Measurements from ENCODE around the gene ALG6.

The ALG6 gene

GRCh38 chr1:63323865-63324778 lies 43.3 kb upstream of the ALG6 start:
- no peak for DNase-seq
- Histone ChIP-seq H4K8ac (ENCODE audit: low read length) (no peak overlapping the region), H2BK12ac (ENCODE audit: low read length in 2 of 2) (no peak overlapping the region), H3K23ac (ENCODE audit: low read length in 2 of 2) (no peak overlapping the region), H3K4me3 (ENCODE audit: insufficient read depth in 1 of 2, low read depth in 1 of 2, low read length in 2 of 2) (peak overlapping the region in 1 of 2 experiments; percentile 9), H3K4ac (ENCODE audit: low read depth in 1 of 2, low read length in 2 of 2) (no peak overlapping the region), H4K91ac (ENCODE audit: low read length) (no peak overlapping the region), H3K36me3 (ENCODE audit: control insufficient read depth in 1 of 2, insufficient read depth in 2 of 2, low read depth in 1 of 2, low read length in 2 of 2) (peaks cover 0 to 6% of the 10 kb centered on the region in 2 experiments), H3K27me3 (ENCODE audit: control insufficient read depth in 1 of 2, insufficient read depth in 1 of 2, low read length in 2 of 2) (peaks cover 77 to 98% of the 10 kb centered on the region in 2 experiments), H3K4me1 (ENCODE audit: control insufficient read depth, insufficient read depth, low read depth, low read length) (peaks cover 32% of the 10 kb centered on the region), H2AK5ac (ENCODE audit: low read length, severe bottlenecking) (no peak overlapping the region), H3K27ac (ENCODE audit: low read length, poor library complexity, severe bottlenecking) (no peak overlapping the region), H2BK15ac (ENCODE audit: low read depth, poor library complexity, severe bottlenecking) (no peak overlapping the region), H3K14ac (ENCODE audit: low read length in 2 of 2) (no peak overlapping the region), H3K4me2 (ENCODE audit: low read length, poor library complexity, severe bottlenecking) (peak overlapping the region; percentile 49), H2BK5ac (ENCODE audit: low read depth, low read length, poor library complexity, severe bottlenecking) (no peak overlapping the region), H2AFZ (ENCODE audit: low read depth, low read length) (no peak overlapping the region), H3K9ac (ENCODE audit: low read length) (no peak overlapping the region), H3K9me3 (ENCODE audit: control insufficient read depth, low read length) (peaks cover 4% of the 10 kb centered on the region), H3K18ac (ENCODE audit: low read depth in 1 of 2, low read length in 2 of 2) (no peak overlapping the region), H3K79me1 (replicated peaks; ENCODE audit: low read length, poor library complexity, severe bottlenecking) (no peaks in the 10 kb centered on the region), H2BK120ac (ENCODE audit: low read depth, low read length) (no peak overlapping the region)
- WGBS, result 1% methylated on average over 92 of the region's 114 CpGs

GRCh38 chr1:63324779-63325119 lies 42.7 kb upstream of the ALG6 start:
- no peak overlapping the region for H3K14ac ChIP-seq (ENCODE audit: low read length in 2 of 2)
- no peak overlapping the region for H3K27ac ChIP-seq (ENCODE audit: low read length, poor library complexity, severe bottlenecking)
- no peak overlapping the region for H2BK15ac ChIP-seq (ENCODE audit: low read depth, poor library complexity, severe bottlenecking)
- H3K4me2 ChIP-seq (ENCODE audit: low read length, poor library complexity, severe bottlenecking), result no peak overlapping the region
- H3K9me3 ChIP-seq (ENCODE audit: control insufficient read depth, low read length), result no peaks in the 10 kb centered on the region
- H3K4me1 ChIP-seq (ENCODE audit: control insufficient read depth, insufficient read depth, low read depth, low read length), result peaks cover 34% of the 10 kb centered on the region
- no peak for DNase-seq
- H3K4ac ChIP-seq (ENCODE audit: low read depth in 1 of 2, low read length in 2 of 2), result no peak overlapping the region
- no peak overlapping the region for H3K23ac ChIP-seq (ENCODE audit: low read length in 2 of 2)
- H2BK120ac ChIP-seq (ENCODE audit: low read depth, low read length), result no peak overlapping the region
- no peak overlapping the region for H2BK12ac ChIP-seq (ENCODE audit: low read length in 2 of 2)
- H3K79me1 ChIP-seq (replicated peaks; ENCODE audit: low read length, poor library complexity, severe bottlenecking), result no peaks in the 10 kb centered on the region
- no peak overlapping the region for H3K4me3 ChIP-seq (ENCODE audit: insufficient read depth in 1 of 2, low read depth in 1 of 2, low read length in 2 of 2)
- no peak overlapping the region for H4K8ac ChIP-seq (ENCODE audit: low read length)
- H3K18ac ChIP-seq (ENCODE audit: low read depth in 1 of 2, low read length in 2 of 2), result no peak overlapping the region
- H2AFZ ChIP-seq (ENCODE audit: low read depth, low read length), result no peak overlapping the region
- H2AK5ac ChIP-seq (ENCODE audit: low read length, severe bottlenecking), result no peak overlapping the region
- H3K9ac ChIP-seq (ENCODE audit: low read length), result no peak overlapping the region
- peaks cover 0 to 6% of the 10 kb centered on the region in 2 experiments for H3K36me3 ChIP-seq (ENCODE audit: control insufficient read depth in 1 of 2, insufficient read depth in 2 of 2, low read depth in 1 of 2, low read length in 2 of 2)
- no CpG with 5 or more reads among the region's 7 CpGs for WGBS
- H2BK5ac ChIP-seq (ENCODE audit: low read depth, low read length, poor library complexity, severe bottlenecking), result no peak overlapping the region
- peaks cover 77 to 98% of the 10 kb centered on the region in 2 experiments for H3K27me3 ChIP-seq (ENCODE audit: control insufficient read depth in 1 of 2, insufficient read depth in 1 of 2, low read length in 2 of 2)
- H4K91ac ChIP-seq (ENCODE audit: low read length), result no peak overlapping the region

- H2BK5ac ChIP-seq (ENCODE audit: low read depth, low read length, poor library complexity, severe bottlenecking), result no peak overlapping the region
- no peak overlapping the region for H3K9ac ChIP-seq (ENCODE audit: low read length)
- H2AK5ac ChIP-seq (ENCODE audit: low read length, severe bottlenecking), result no peak overlapping the region
- no peak overlapping the region for H3K27ac ChIP-seq (ENCODE audit: low read length, poor library complexity, severe bottlenecking)
- H3K79me1 ChIP-seq (replicated peaks; ENCODE audit: low read length, poor library complexity, severe bottlenecking), result no peaks in the 10 kb centered on the region
- no peak overlapping the region for H3K14ac ChIP-seq (ENCODE audit: low read length in 2 of 2)
- no peak overlapping the region for H3K4me3 ChIP-seq (ENCODE audit: insufficient read depth in 1 of 2, low read depth in 1 of 2, low read length in 2 of 2)
- H2BK12ac ChIP-seq (ENCODE audit: low read length in 2 of 2), result no peak overlapping the region
- no peak overlapping the region for H2BK15ac ChIP-seq (ENCODE audit: low read depth, poor library complexity, severe bottlenecking)
- H3K9me3 ChIP-seq (ENCODE audit: control insufficient read depth, low read length), result no peaks in the 10 kb centered on the region
- no peak overlapping the region for H2AFZ ChIP-seq (ENCODE audit: low read depth, low read length)
- DNase-seq, result no peak
- no peak overlapping the region for H2BK120ac ChIP-seq (ENCODE audit: low read depth, low read length)
- no peak overlapping the region for H3K18ac ChIP-seq (ENCODE audit: low read depth in 1 of 2, low read length in 2 of 2)
- no peak overlapping the region for H4K91ac ChIP-seq (ENCODE audit: low read length)
- H3K4me2 ChIP-seq (ENCODE audit: low read length, poor library complexity, severe bottlenecking), result no peak overlapping the region
- WGBS, result no CpG with 5 or more reads among the region's 2 CpGs
- H3K4me1 ChIP-seq (ENCODE audit: control insufficient read depth, insufficient read depth, low read depth, low read length), result peaks cover 37% of the 10 kb centered on the region
- H3K36me3 ChIP-seq (ENCODE audit: control insufficient read depth in 1 of 2, insufficient read depth in 2 of 2, low read depth in 1 of 2, low read length in 2 of 2), result peaks cover 0 to 6% of the 10 kb centered on the region in 2 experiments
- no peak overlapping the region for H3K23ac ChIP-seq (ENCODE audit: low read length in 2 of 2)
- no peak overlapping the region for H4K8ac ChIP-seq (ENCODE audit: low read length)
- H3K27me3 ChIP-seq (ENCODE audit: control insufficient read depth in 1 of 2, insufficient read depth in 1 of 2, low read length in 2 of 2), result peaks cover 77 to 98% of the 10 kb centered on the region in 2 experiments
- no peak overlapping the region for H3K4ac ChIP-seq (ENCODE audit: low read depth in 1 of 2, low read length in 2 of 2)
Observed at GRCh38 chr1:63325279-63325985, 42.0 kb upstream of the ALG6 start.

GRCh38 chr1:63326106-63326472 lies 41.3 kb upstream of the ALG6 start:
- Histone ChIP-seq H4K91ac (ENCODE audit: low read length) (no peak overlapping the region), H2BK120ac (ENCODE audit: low read depth, low read length) (no peak overlapping the region), H4K8ac (ENCODE audit: low read length) (no peak overlapping the region), H2AFZ (ENCODE audit: low read depth, low read length) (no peak overlapping the region), H3K4ac (ENCODE audit: low read depth in 1 of 2, low read length in 2 of 2) (no peak overlapping the region), H3K27me3 (ENCODE audit: control insufficient read depth in 1 of 2, insufficient read depth in 1 of 2, low read length in 2 of 2) (peaks cover 77 to 98% of the 10 kb centered on the region in 2 experiments), H2BK15ac (ENCODE audit: low read depth, poor library complexity, severe bottlenecking) (no peak overlapping the region), H3K27ac (ENCODE audit: low read length, poor library complexity, severe bottlenecking) (no peak overlapping the region), H3K4me1 (ENCODE audit: control insufficient read depth, insufficient read depth, low read depth, low read length) (peaks cover 36% of the 10 kb centered on the region), H3K4me2 (ENCODE audit: low read length, poor library complexity, severe bottlenecking) (no peak overlapping the region), H2BK12ac (ENCODE audit: low read length in 2 of 2) (no peak overlapping the region), H3K18ac (ENCODE audit: low read depth in 1 of 2, low read length in 2 of 2) (no peak overlapping the region), H3K14ac (ENCODE audit: low read length in 2 of 2) (no peak overlapping the region), H2BK5ac (ENCODE audit: low read depth, low read length, poor library complexity, severe bottlenecking) (no peak overlapping the region), H3K9me3 (ENCODE audit: control insufficient read depth, low read length) (no peaks in the 10 kb centered on the region), H3K9ac (ENCODE audit: low read length) (no peak overlapping the region), H3K36me3 (ENCODE audit: control insufficient read depth in 1 of 2, insufficient read depth in 2 of 2, low read depth in 1 of 2, low read length in 2 of 2) (peaks cover 0 to 6% of the 10 kb centered on the region in 2 experiments), H3K4me3 (ENCODE audit: insufficient read depth in 1 of 2, low read depth in 1 of 2, low read length in 2 of 2) (no peak overlapping the region), H3K79me1 (replicated peaks; ENCODE audit: low read length, poor library complexity, severe bottlenecking) (no peaks in the 10 kb centered on the region), H2AK5ac (ENCODE audit: low read length, severe bottlenecking) (no peak overlapping the region), H3K23ac (ENCODE audit: low read length in 2 of 2) (no peak overlapping the region)
- WGBS, result 1% methylated on average over 14 of the region's 20 CpGs
- DNase-seq, result no peak

All from mesenchymal stem cell (in vitro differentiated cells and primary cell).